Activated CD4-positive, alpha-beta T cell treated with anti-CD3 and anti-CD28 coated beads, Interleukin-2, amount 50 U/mL, for 1 hour (primary cell): ENCODE measurements around the gene KCNE2.
"Not testable (repeated sequence)": the region's sequence is repeated elsewhere in the genome, so short reads cannot be mapped to it uniquely, and the experiment has no call there.

Experiments
- DNase-seq: peaks from one replicate; pipeline ENCODE4 v3.0.0-alpha.2; 2020

Gene KCNE2

DNA sequence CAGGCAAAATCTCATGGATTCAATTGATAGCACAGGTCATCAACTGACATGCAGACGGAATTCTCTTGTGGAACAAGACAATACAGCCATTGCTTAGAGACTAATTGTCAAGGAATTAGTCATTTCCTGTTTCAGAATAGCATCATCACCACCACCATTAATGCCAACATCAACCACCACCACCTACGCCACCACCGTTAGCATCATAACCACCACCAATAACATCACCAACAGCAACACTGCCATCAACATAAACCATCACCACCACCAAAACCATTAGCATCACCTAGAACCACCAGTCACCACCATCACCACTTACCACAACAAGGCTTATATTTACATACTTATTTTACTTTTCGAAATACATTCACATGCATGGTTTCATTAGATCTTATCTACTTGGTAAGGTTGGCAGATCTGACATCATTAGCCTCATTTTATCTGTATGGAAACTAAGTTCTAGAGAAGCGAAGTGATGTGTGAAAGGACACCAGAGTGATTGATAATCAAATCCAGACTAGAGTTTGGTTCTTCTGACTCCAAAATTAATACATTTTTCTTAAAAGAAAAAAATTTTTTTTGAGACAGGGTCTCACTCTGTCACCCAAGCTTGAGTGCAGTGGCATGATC lies 53.8 kb downstream of the KCNE2 start:
- not testable (repeated sequence) for DNase-seq
